Fibroblast of lung (primary cell): ENCODE results near the gene COL9A3.

Experiments
- CTCF ChIP-seq, 2 donors: IDR thresholded peaks in 1 of 2; conservative IDR thresholded peaks in 1 of 2; 1 replicate in 1 of 2; 2 replicates in 1 of 2; pipeline ENCODE4 v1.5.1; 2011 to 2012; ENCODE audit warnings: low read length in 2 of 2, control low read depth in 1 of 2, inconsistent platforms in 1 of 2, low read depth in 1 of 2, mild to moderate bottlenecking in 1 of 2
- EZH2 ChIP-seq: IDR thresholded peaks from 2 replicates; pipeline ENCODE4 v1.5.1; 2012; ENCODE audit warnings: low read length, control low read depth, mild to moderate bottlenecking; ENCODE audit errors: missing control alignments

- no peak for TF ChIP-seq EZH2
- TF ChIP-seq CTCF (conservative IDR thresholded peaks at IDR 0.05 in 1 of 2, IDR thresholded peaks at IDR 0.05 in 1 of 2; ENCODE audit: low read depth in 1 of 2, low read length in 2 of 2) = no peak
These were observed 42.9 kb downstream of the COL9A3 start for GRCh38 chr20:62859721-62860120.
